Kidney epithelial cell (primary cell): ENCODE data around the gene CYBRD1. TPM values are rescaled to one million over a fixed set of nuclear protein-coding genes. Genes with fewer than 3 reads are reported as not detected.
"Not testable (repeated sequence)": the region's sequence is repeated elsewhere in the genome, so short reads cannot be mapped to it uniquely, and the experiment has no call there.

ENCODE experiments used
- DNase-seq: peaks from one replicate; pipeline ENCODE4 v3.0.0-alpha.2; 2010; ENCODE audit warnings: low read depth
- H3K27me3 ChIP-seq: 2 replicates; pipeline ENCODE4 v1.6.0; 2011; ENCODE audit warnings: low read length; ENCODE audit not compliant: control insufficient read depth, insufficient read depth
- H3K36me3 ChIP-seq: 2 replicates; pipeline ENCODE4 v1.5.1; 2011; ENCODE audit warnings: low read length; ENCODE audit not compliant: control insufficient read depth, insufficient read depth
- H3K4me3 ChIP-seq: 2 replicates; pipeline ENCODE4 v1.5.1; 2011; ENCODE audit warnings: low read depth, mild to moderate bottlenecking, control low read depth, low read length
- total RNA-seq: library from RNA; depleted of rRNA; stranded (reverse); fragments of >200 nt; gene quantifications from 2 replicates; pipeline ENCODE4 v1.2.3, GENCODE V29; 2015
- TF ChIP-seq, protein P1 (sequence below): IDR thresholded peaks from 2 replicates; pipeline ENCODE4 v1.5.1; 2011; ENCODE audit warnings: mild to moderate bottlenecking, moderate library complexity, low read length, control low read depth, inconsistent platforms; ENCODE audit not compliant: insufficient read depth, poor library complexity, severe bottlenecking

CYBRD1 gene
- total RNA-seq, 1 donor from 2014 or later, result 6.8 TPM

DNA sequence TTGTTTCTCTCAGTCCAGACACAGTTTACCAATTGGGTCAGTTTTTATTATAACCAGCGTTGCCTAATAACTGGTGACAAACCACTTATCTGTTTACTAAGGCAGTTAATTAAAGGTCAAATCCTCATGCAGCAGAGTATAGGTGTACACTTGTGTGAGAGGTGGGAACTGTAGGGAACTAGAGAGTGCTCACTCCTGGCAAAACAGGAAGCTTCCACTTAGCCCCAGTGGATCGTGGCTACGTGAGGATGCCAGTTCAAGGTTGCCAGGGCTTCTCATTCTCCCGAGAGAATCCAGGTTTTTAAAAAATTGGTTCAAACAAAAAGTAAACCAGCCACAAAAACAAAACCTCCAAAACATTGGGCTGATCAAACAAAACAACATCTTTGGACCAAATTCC is 8.1 kb downstream of the CYBRD1 start:
- DNase-seq, result no peak
- Histone ChIP-seq H3K27me3 (no peaks in the 10 kb centered on the region), H3K36me3 (no peaks in the 10 kb centered on the region), H3K4me3 (no peak overlapping the region)
- TF ChIP-seq, protein P1, sequence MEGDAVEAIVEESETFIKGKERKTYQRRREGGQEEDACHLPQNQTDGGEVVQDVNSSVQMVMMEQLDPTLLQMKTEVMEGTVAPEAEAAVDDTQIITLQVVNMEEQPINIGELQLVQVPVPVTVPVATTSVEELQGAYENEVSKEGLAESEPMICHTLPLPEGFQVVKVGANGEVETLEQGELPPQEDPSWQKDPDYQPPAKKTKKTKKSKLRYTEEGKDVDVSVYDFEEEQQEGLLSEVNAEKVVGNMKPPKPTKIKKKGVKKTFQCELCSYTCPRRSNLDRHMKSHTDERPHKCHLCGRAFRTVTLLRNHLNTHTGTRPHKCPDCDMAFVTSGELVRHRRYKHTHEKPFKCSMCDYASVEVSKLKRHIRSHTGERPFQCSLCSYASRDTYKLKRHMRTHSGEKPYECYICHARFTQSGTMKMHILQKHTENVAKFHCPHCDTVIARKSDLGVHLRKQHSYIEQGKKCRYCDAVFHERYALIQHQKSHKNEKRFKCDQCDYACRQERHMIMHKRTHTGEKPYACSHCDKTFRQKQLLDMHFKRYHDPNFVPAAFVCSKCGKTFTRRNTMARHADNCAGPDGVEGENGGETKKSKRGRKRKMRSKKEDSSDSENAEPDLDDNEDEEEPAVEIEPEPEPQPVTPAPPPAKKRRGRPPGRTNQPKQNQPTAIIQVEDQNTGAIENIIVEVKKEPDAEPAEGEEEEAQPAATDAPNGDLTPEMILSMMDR, result no peak

GRCh38 chr2:171530859-171531258 is 8.6 kb downstream of the CYBRD1 start:
- not testable (repeated sequence) for H3K4me3 ChIP-seq, H3K36me3 ChIP-seq, H3K27me3 ChIP-seq, DNase-seq

DNA sequence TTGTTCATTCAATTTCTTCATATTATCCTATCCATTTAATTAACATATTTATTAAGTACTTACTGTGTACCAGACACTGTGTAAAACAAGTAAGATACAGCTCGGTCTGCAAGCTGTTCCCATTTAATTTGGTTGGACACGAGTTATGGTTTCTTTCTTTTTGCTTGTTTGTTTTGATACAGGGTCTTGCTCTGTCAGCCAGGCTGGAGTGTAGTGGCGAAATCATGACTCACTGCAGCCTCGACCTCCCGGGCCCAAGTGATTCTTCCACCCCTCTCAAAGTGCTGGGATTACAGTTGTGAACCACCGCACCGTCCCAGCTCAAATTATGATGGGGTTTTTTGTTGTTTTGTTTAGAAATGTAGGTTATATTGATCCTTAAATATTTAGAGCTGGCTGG is 9.0 kb downstream of the CYBRD1 start:
- TF ChIP-seq, protein P1, result no peak
- no peaks in the 10 kb centered on the region for H3K36me3 ChIP-seq
- H3K27me3 ChIP-seq, result no peaks in the 10 kb centered on the region
- no peak overlapping the region for H3K4me3 ChIP-seq
- DNase-seq, result no peak

DNA sequence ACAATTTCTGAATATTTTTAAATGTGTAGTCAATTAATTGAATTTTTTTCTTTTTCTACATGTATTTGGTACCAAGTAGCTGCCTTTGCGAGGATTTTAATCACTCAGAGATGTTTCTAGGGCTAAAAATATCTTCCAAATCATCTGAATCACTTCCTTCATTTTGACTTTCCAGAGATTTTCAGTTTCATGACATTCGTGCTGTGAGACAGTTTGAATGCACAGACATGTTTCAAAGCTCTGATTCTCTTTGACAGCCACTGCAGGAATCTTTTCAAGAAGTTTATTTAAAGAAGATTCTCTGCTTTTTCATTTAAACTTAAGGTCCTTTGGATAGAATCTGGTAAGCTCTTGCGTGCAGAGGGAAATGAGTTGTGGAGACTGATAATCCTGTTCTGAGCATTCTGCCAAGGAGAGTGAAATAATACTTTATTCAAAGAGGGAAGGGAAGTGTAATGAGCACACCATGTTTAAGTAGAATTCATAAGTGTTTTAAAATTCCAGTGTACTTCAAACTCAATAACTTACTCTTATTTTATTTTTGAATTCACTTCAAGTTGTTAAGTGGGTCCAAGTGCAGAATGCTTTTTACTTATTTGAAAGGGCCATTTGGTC is 9.7 kb downstream of the CYBRD1 start:
- Histone ChIP-seq H3K4me3 (no peak overlapping the region), H3K27me3 (no peaks in the 10 kb centered on the region), H3K36me3 (no peaks in the 10 kb centered on the region)
- TF ChIP-seq, protein P1, result no peak
- no peak for DNase-seq

GRCh38 chr2:171533331-171533730 is 11.1 kb downstream of the CYBRD1 start:
- TF ChIP-seq, protein P1, result no peak
- Histone ChIP-seq H3K27me3 (no peaks in the 10 kb centered on the region), H3K4me3 (no peak overlapping the region), H3K36me3 (no peaks in the 10 kb centered on the region)
- DNase-seq, result no peak

GRCh38 chr2:171535528-171535927 is 13.3 kb downstream of the CYBRD1 start:
- not testable (repeated sequence) for H3K36me3 ChIP-seq, H3K27me3 ChIP-seq, H3K4me3 ChIP-seq, DNase-seq

GRCh38 chr2:171540437-171540836 is 18.2 kb downstream of the CYBRD1 start:
- TF ChIP-seq, protein P1, result no peak
- Histone ChIP-seq H3K27me3 (no peaks in the 10 kb centered on the region), H3K4me3 (no peak overlapping the region), H3K36me3 (no peaks in the 10 kb centered on the region)
- DNase-seq, result no peak
